Naive B cell (primary cell): Measurements from ENCODE around the gene TFF3. TPM values are rescaled to one million over a fixed set of nuclear protein-coding genes. Genes with fewer than 3 reads are reported as not detected.

Experiments used
- ATAC-seq, 2 donors: fragments of 150-1000 bp; cut with Tn5 transposase; 2 replicates each; pipeline ENCODE4 v1.10.0; 2021; ENCODE audit warnings: low read depth in 2 of 2, mild to moderate bottlenecking in 2 of 2, moderate library complexity in 2 of 2
- DNase-seq: peaks from one replicate; pipeline ENCODE4 v3.0.0; 2022
- H3K27ac Mint-ChIP-seq, 6 donors: one replicate each; pipeline ENCODE4 v1.8.0; 2020 to 2022; ENCODE audit warnings: mild to moderate bottlenecking in 6 of 6, mixed read lengths in 6 of 6, moderate library complexity in 5 of 6, inconsistent platforms in 2 of 6
- H3K27me3 Mint-ChIP-seq, 3 donors: one replicate each; pipeline ENCODE4 v1.8.0; 2021 to 2022; ENCODE audit warnings: mixed read lengths in 3 of 3, mild to moderate bottlenecking in 1 of 3
- H3K36me3 Mint-ChIP-seq, 2 donors: one replicate each; pipeline ENCODE4 v1.8.0; 2020 to 2022; ENCODE audit warnings: mixed read lengths in 2 of 2, inconsistent platforms in 1 of 2, mild to moderate bottlenecking in 1 of 2
- H3K4me1 Mint-ChIP-seq, 3 donors: one replicate each; pipeline ENCODE4 v1.8.0; 2020 to 2022; ENCODE audit warnings: mixed read lengths in 3 of 3, inconsistent platforms in 1 of 3, mild to moderate bottlenecking in 1 of 3, moderate library complexity in 1 of 3
- H3K4me3 Mint-ChIP-seq, 8 donors: one replicate each; pipeline ENCODE4 v1.8.0; 2020 to 2022; ENCODE audit warnings: mild to moderate bottlenecking in 8 of 8, mixed read lengths in 8 of 8, moderate library complexity in 8 of 8, inconsistent platforms in 2 of 8
- H3K9me3 Mint-ChIP-seq, 7 donors: one replicate each; pipeline ENCODE4 v1.8.0; 2020 to 2022; ENCODE audit warnings: mixed read lengths in 7 of 7, mild to moderate bottlenecking in 5 of 7, inconsistent platforms in 2 of 7, moderate library complexity in 1 of 7
- polyA plus RNA-seq, 6 donors: library from polyadenylated mRNA; unstranded; fragments of 300-500 nt; fragmentation: Illumina TruSeq; gene quantifications; one replicate each; pipeline ENCODE4 v1.2.3, GENCODE V29; 2021; ENCODE audit warnings: low read depth in 6 of 6

Gene TFF3
- polyA plus RNA-seq, 6 donors from 2014 or later, result not detected

DNA sequence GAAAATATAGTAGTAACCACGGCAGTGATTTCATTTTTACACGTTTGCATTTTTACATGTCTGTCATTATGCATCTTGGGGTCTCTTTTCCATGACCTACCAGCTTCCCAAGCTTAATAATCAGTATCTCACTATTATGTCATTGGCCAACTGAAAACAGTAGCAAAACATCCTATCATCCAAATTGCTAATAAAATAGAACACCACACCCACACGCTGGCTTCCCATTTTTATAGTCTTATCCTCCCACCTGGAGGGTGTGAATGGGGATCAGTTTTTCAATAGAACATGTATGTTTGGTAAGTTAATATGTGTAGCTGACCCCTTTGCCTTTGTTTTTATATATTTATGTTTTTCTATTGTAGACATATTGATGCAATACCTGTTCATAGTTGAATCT lies 11.8 kb downstream of the TFF3 start:
- Mint-ChIP-seq H3K27ac (peak overlapping the region in 2 of 6 donors; percentile 28 to 37), H3K36me3 (no peaks in the 10 kb centered on the region), H3K4me3 (no peak overlapping the region), H3K27me3 (peaks cover 3 to 20% (median 9%) of the 10 kb centered on the region in 3 donors), H3K9me3 (no peaks in the 10 kb centered on the region), H3K4me1 (peaks cover 0 to 6% (median 0%) of the 10 kb centered on the region in 3 donors)
- DNase-seq (no peak), ATAC-seq (no peak)

DNA sequence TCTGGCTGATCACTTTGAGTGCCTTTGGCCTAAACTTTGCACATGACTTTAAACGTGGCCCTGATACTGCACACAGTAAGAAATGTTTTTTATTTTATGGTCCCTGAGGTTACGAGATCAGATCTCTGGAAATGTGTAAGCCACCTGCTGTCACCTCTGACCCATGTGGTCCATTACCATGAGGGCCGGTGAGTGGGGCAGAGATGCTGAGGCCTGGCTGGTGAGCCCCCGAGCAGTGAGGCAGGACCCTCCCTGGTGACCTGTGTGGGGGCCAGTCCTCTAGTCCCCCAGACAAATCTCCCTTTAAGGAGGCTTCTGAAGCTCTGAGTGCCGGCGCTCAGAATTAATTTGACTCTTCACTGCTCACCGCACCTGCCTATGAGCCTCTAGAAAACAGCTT lies 12.4 kb downstream of the TFF3 start:
- ATAC-seq (no peak), DNase-seq (no peak)
- Mint-ChIP-seq H3K27ac (peak overlapping the region in 2 of 6 donors; percentile 28 to 32), H3K36me3 (no peaks in the 10 kb centered on the region), H3K4me3 (no peak overlapping the region), H3K27me3 (peaks cover 3 to 16% (median 9%) of the 10 kb centered on the region in 3 donors), H3K4me1 (peaks cover 0 to 6% (median 0%) of the 10 kb centered on the region in 3 donors), H3K9me3 (no peaks in the 10 kb centered on the region)

DNA sequence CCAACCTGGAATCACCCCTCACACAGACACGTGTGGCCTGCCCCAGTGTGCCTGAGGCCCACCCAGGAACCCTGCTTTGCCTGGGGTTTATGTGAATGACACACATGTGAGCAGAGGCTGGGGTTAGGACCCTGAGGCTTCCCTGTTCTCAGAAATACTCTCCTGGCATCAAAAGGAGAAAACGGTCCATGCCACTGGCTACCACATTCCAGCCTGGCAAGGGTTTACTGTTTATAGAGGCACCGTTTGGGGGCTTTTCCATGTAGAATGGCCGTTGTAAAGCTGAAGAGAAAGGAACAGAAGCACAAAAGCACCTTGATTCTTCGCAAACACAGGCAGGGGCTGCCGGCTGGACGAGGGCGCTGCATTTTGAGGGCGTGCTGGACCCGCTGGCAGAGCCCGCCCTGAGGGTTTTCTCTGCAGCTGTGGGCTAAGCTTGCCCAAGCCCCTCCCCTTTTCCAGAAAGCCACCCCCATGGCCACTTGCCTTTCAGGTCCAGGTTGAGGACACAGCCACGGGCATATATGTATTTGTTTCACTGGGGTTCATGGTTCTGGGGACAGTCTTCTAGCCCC lies 13.0 kb downstream of the TFF3 start:
- no peak for ATAC-seq
- H3K27ac Mint-ChIP-seq, result no peak overlapping the region

GRCh38 chr21:42301371-42302075 lies 13.7 kb downstream of the TFF3 start:
- DNase-seq (no peak), ATAC-seq (no peak)
- H3K36me3 Mint-ChIP-seq, result peaks cover 0 to 8% of the 10 kb centered on the region in 2 donors
- H3K27ac Mint-ChIP-seq, result no peak overlapping the region
- H3K9me3 Mint-ChIP-seq, result no peaks in the 10 kb centered on the region
- H3K4me3 Mint-ChIP-seq, result no peak overlapping the region
- H3K27me3 Mint-ChIP-seq, result peaks cover 0 to 9% (median 1%) of the 10 kb centered on the region in 3 donors
- peaks cover 0 to 6% (median 0%) of the 10 kb centered on the region in 3 donors for H3K4me1 Mint-ChIP-seq

More for the DNA sequence above, 13.0 kb downstream of the TFF3 start:
- Mint-ChIP-seq H3K36me3 (peaks cover 0 to 2% of the 10 kb centered on the region in 2 donors), H3K9me3 (no peaks in the 10 kb centered on the region), H3K4me1 (peaks cover 0 to 6% (median 0%) of the 10 kb centered on the region in 3 donors), H3K4me3 (no peak overlapping the region), H3K27me3 (peaks cover 0 to 16% (median 7%) of the 10 kb centered on the region in 3 donors)
- no peak for DNase-seq

GRCh38 chr21:42300956-42301355 lies 14.3 kb downstream of the TFF3 start:
- no peak for DNase-seq
- no peak for ATAC-seq
- Mint-ChIP-seq H3K4me3 (no peak overlapping the region), H3K36me3 (peaks cover 2 to 14% of the 10 kb centered on the region in 2 donors), H3K27me3 (peaks cover 0 to 4% (median 0%) of the 10 kb centered on the region in 3 donors), H3K9me3 (no peaks in the 10 kb centered on the region), H3K4me1 (peaks cover 0 to 6% (median 0%) of the 10 kb centered on the region in 3 donors), H3K27ac (peak overlapping the region in 1 of 6 donors; percentile 24)

- Mint-ChIP-seq H3K4me1 (peaks cover 0 to 6% (median 0%) of the 10 kb centered on the region in 3 donors), H3K27ac (no peak overlapping the region), H3K27me3 (no peaks in the 10 kb centered on the region), H3K4me3 (no peak overlapping the region), H3K36me3 (peaks cover 10 to 22% of the 10 kb centered on the region in 2 donors), H3K9me3 (no peaks in the 10 kb centered on the region)
- DNase-seq (no peak), ATAC-seq (no peak)
Measured at GRCh38 chr21:42300045-42300583, 15.1 kb downstream of the TFF3 start.

- no peaks in the 10 kb centered on the region for H3K27me3 Mint-ChIP-seq
- peaks cover 0 to 6% (median 0%) of the 10 kb centered on the region in 3 donors for H3K4me1 Mint-ChIP-seq
- no peaks in the 10 kb centered on the region for H3K9me3 Mint-ChIP-seq
- no peak overlapping the region for H3K27ac Mint-ChIP-seq
- H3K4me3 Mint-ChIP-seq, result no peak overlapping the region
- H3K36me3 Mint-ChIP-seq, result peaks cover 17 to 22% of the 10 kb centered on the region in 2 donors
- no peak for ATAC-seq
- no peak for DNase-seq
Measured at GRCh38 chr21:42299324-42300044, 15.7 kb downstream of the TFF3 start.

- Mint-ChIP-seq H3K27ac (no peak overlapping the region), H3K4me3 (no peak overlapping the region)
- no peak for DNase-seq
Measured at GRCh38 chr21:42298657-42299056, 16.6 kb downstream of the TFF3 start.

DNA sequence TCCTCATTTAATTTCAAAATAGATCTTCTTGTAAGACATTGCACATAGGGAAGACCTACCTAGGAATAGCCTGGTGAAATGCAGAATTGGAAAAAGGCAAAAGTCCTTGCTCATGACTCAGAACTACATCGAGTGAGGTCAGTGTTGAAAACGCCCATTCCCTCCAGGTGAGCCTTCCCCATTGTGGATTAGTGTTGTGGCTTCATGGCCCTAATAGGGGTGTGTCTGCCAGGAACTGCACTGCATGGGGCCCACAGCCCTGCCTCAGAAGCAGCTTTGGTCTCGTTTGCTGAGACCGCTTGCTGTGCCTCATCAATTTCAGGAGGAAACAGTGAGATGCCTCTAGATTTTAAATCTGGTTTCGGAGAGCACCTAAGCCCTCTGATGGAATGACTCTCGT lies 17.0 kb downstream of the TFF3 start:
- H3K9me3 Mint-ChIP-seq, result no peaks in the 10 kb centered on the region
- H3K4me3 Mint-ChIP-seq, result no peak overlapping the region
- DNase-seq (no peak), ATAC-seq (no peak)
- peaks cover 19 to 22% of the 10 kb centered on the region in 2 donors for H3K36me3 Mint-ChIP-seq
- no peak overlapping the region for H3K27ac Mint-ChIP-seq
- peaks cover 0 to 6% (median 0%) of the 10 kb centered on the region in 3 donors for H3K4me1 Mint-ChIP-seq
- H3K27me3 Mint-ChIP-seq, result no peaks in the 10 kb centered on the region

More at GRCh38 chr21:42298657-42299056, 16.6 kb downstream of the TFF3 start:
- Mint-ChIP-seq H3K36me3 (peaks cover 19 to 22% of the 10 kb centered on the region in 2 donors), H3K9me3 (no peaks in the 10 kb centered on the region), H3K27me3 (no peaks in the 10 kb centered on the region), H3K4me1 (peaks cover 0 to 6% (median 0%) of the 10 kb centered on the region in 3 donors)
- ATAC-seq, result no peak

GRCh38 chr21:42297377-42297776 lies 17.8 kb downstream of the TFF3 start:
- H3K4me3 Mint-ChIP-seq, result no peak overlapping the region
- DNase-seq (no peak), ATAC-seq (no peak)
- peaks cover 0 to 6% (median 0%) of the 10 kb centered on the region in 3 donors for H3K4me1 Mint-ChIP-seq
- H3K27ac Mint-ChIP-seq, result peak overlapping the region in 1 of 6 donors; percentile 62
- H3K27me3 Mint-ChIP-seq, result no peaks in the 10 kb centered on the region
- H3K36me3 Mint-ChIP-seq, result peaks cover 19 to 22% of the 10 kb centered on the region in 2 donors
- H3K9me3 Mint-ChIP-seq, result no peaks in the 10 kb centered on the region

GRCh38 chr21:42296501-42296900 lies 18.7 kb downstream of the TFF3 start:
- DNase-seq (no peak), ATAC-seq (no peak)
- no peaks in the 10 kb centered on the region for H3K9me3 Mint-ChIP-seq
- H3K36me3 Mint-ChIP-seq, result peaks cover 19 to 22% of the 10 kb centered on the region in 2 donors
- peaks cover 0 to 6% (median 0%) of the 10 kb centered on the region in 3 donors for H3K4me1 Mint-ChIP-seq
- H3K4me3 Mint-ChIP-seq, result no peak overlapping the region
- no peak overlapping the region for H3K27ac Mint-ChIP-seq
- no peaks in the 10 kb centered on the region for H3K27me3 Mint-ChIP-seq

GRCh38 chr21:42295845-42296244 lies 19.4 kb downstream of the TFF3 start:
- no peak for DNase-seq
- H3K27me3 Mint-ChIP-seq, result no peaks in the 10 kb centered on the region
- peaks cover 0 to 6% (median 0%) of the 10 kb centered on the region in 3 donors for H3K4me1 Mint-ChIP-seq
- no peak for ATAC-seq
- no peak overlapping the region for H3K4me3 Mint-ChIP-seq
- no peaks in the 10 kb centered on the region for H3K9me3 Mint-ChIP-seq
- peaks cover 19 to 22% of the 10 kb centered on the region in 2 donors for H3K36me3 Mint-ChIP-seq
- no peak overlapping the region for H3K27ac Mint-ChIP-seq

- no peaks in the 10 kb centered on the region for H3K9me3 Mint-ChIP-seq
- H3K27me3 Mint-ChIP-seq, result no peaks in the 10 kb centered on the region
- H3K4me3 Mint-ChIP-seq, result peak overlapping the region in 2 of 8 donors; percentile 9 to 52
- H3K27ac Mint-ChIP-seq, result no peak overlapping the region
- ATAC-seq (no peak), DNase-seq (no peak)
- H3K4me1 Mint-ChIP-seq, result no peaks in the 10 kb centered on the region
- H3K36me3 Mint-ChIP-seq, result peaks cover 20 to 22% of the 10 kb centered on the region in 2 donors
Measured at GRCh38 chr21:42294273-42294880, 20.8 kb downstream of the TFF3 start.
